A549 (cell line): ENCODE measurements around the gene SBF2. TPM values are rescaled to one million over a fixed set of nuclear protein-coding genes. Genes with fewer than 3 reads are reported as not detected.

Source experiments
- ATAC-seq, 2 experiments: fragments of 200-7000 bp in 1 of 2; fragments of >200 bp in 1 of 2; cut with Nextera tagmentation in 1 of 2; cut with Tn5 transposase in 1 of 2; 3 replicates each; pipeline versions ENCODE4 v1.8.0 to v1.9.1; 2018 to 2020; ENCODE audit warnings: mild to moderate bottlenecking in 1 of 2, moderate library complexity in 1 of 2
- CTCF ChIA-PET: fragments of 300-600 bp; sonication (Branson Sonifier 250); formaldehyde crosslinking; extraction: SDS; loops from one replicate; lab custom pipeline; 2021; ENCODE audit warnings: antibody characterized with exemption, inconsistent platforms; lab: Yijun Ruan, JAX
- POLR2A ChIA-PET: fragments of 350-600 bp; formaldehyde crosslinking; extraction: SDS; loops from one replicate; lab custom pipeline; 2021; ENCODE audit warnings: antibody characterized with exemption, inconsistent platforms; lab: Yijun Ruan, JAX
- DNase-seq, 2 experiments: peaks; one replicate each; pipeline versions ENCODE4 v3.0.0 to v3.0.0-alpha.2; 2011 to 2016; ENCODE audit warnings: low read depth in 1 of 2, low spot score in 1 of 2
- FAIRE-seq: peaks from 2 replicates; lab custom pipeline; 2011; peaks lifted over from hg19 to GRCh38; lab: Jason Lieb, UNC
- H3K27ac ChIP-seq, 2 experiments: fragments of >200 bp; sonication (Bioruptor Twin); formaldehyde crosslinking; 3 replicates each; pipeline ENCODE4 v1.5.1; 2016 to 2017
- H3K4me1 ChIP-seq: fragments of >200 bp; sonication (Bioruptor Twin); formaldehyde crosslinking; 3 replicates; pipeline ENCODE4 v1.6.1; 2016
- H3K4me2 ChIP-seq: fragments of >200 bp; sonication (Bioruptor Twin); formaldehyde crosslinking; 3 replicates; pipeline ENCODE4 v1.6.1; 2016
- H3K4me3 ChIP-seq: fragments of >200 bp; sonication (Bioruptor Twin); formaldehyde crosslinking; 3 replicates; pipeline ENCODE4 v1.5.1; 2016
- H3K9me3 ChIP-seq: fragments of >200 bp; sonication (Bioruptor Twin); formaldehyde crosslinking; 3 replicates; pipeline ENCODE4 v1.6.1; 2016
- BCL3 ChIP-seq: fragments of >200 bp; sonication (Bioruptor Twin); formaldehyde crosslinking; IDR thresholded peaks from 3 replicates; pipeline ENCODE4 v1.6.1; 2016
- CBX8 ChIP-seq: fragments of 200-600 bp; sonication (generic); IDR thresholded peaks from 2 replicates; pipeline ENCODE4 v1.6.1; 2016
- CEBPB ChIP-seq, 2 experiments: fragments of >200 bp in 1 of 2; sonication (Bioruptor Twin) in 1 of 2; formaldehyde crosslinking in 1 of 2; IDR thresholded peaks; 2 replicates each; pipeline ENCODE4 v1.6.1; 2012 to 2016
- CTCF ChIP-seq: fragments of >200 bp; sonication (Bioruptor Twin); formaldehyde crosslinking; IDR thresholded peaks from 3 replicates; pipeline ENCODE4 v1.5.1; 2016
- GATA3 ChIP-seq: IDR thresholded peaks from 2 replicates; pipeline ENCODE4 v1.6.1; 2012; ENCODE audit warnings: borderline replicate concordance
- HOXB5 ChIP-seq: fragments of 250-450 bp; sonication (Bioruptor Pico); IDR thresholded peaks from 2 replicates; pipeline ENCODE4 v1.5.0; 2020; ENCODE audit warnings: mild to moderate bottlenecking, moderate library complexity
- JUN ChIP-seq, 2 experiments: fragments of >200 bp; sonication (Bioruptor Twin); formaldehyde crosslinking; IDR thresholded peaks; 2 replicates in 1 of 2; 3 replicates in 1 of 2; pipeline ENCODE4 v1.6.1; 2016 to 2017
- KDM5A ChIP-seq: fragments of 200-600 bp; sonication (generic); IDR thresholded peaks from 2 replicates; pipeline ENCODE4 v1.6.1; 2016; ENCODE audit warnings: antibody characterized with exemption, mild to moderate bottlenecking
- NFE2L2 ChIP-seq: fragments of 150-350 bp; conservative IDR thresholded peaks from 2 replicates; pipeline ENCODE4 v1.6.1; 2014; ENCODE audit warnings: low read length
- PHF8 ChIP-seq: fragments of 200-600 bp; sonication (generic); IDR thresholded peaks from 2 replicates; pipeline ENCODE4 v1.6.1; 2016; ENCODE audit warnings: low read depth, mild to moderate bottlenecking, antibody characterized with exemption, moderate library complexity, borderline replicate concordance
- RNF2 ChIP-seq: fragments of 200-600 bp; sonication (generic); IDR thresholded peaks from 2 replicates; pipeline ENCODE4 v1.6.1; 2016; ENCODE audit warnings: low read depth, mild to moderate bottlenecking, antibody characterized with exemption, moderate library complexity, borderline replicate concordance
- WGBS: methylation state at CpG from one replicate; pipeline ENCODE4 v1.1.6; 2017; ENCODE audit errors: missing lambda C conversion rate; 5-methylcytosine and 5-hydroxymethylcytosine counted together
- polyA plus RNA-seq, 4 experiments: library from polyadenylated mRNA; depleted of rRNA in 3 of 4; stranded (reverse); fragments of >200 nt; fragmentation: RNase III in 1 of 4; extraction: RNeasy Plus Mini Kit Qiagen cat#74134 plus additional on column Dnase treatment in 1 of 4; gene quantifications; 2 replicates in 3 of 4; 3 replicates in 1 of 4; pipeline ENCODE4 v1.2.3, GENCODE V29; 2011 to 2017
- TF ChIP-seq, protein P1 (sequence below): IDR thresholded peaks from 2 replicates; pipeline ENCODE4 v1.6.1; 2012; ENCODE audit warnings: low read depth, borderline replicate concordance

The SBF2 gene
- polyA plus RNA-seq, 2 of the 4 experiments (the other 2 are of a cell fraction), result 11.1 to 49.6 TPM

DNA sequence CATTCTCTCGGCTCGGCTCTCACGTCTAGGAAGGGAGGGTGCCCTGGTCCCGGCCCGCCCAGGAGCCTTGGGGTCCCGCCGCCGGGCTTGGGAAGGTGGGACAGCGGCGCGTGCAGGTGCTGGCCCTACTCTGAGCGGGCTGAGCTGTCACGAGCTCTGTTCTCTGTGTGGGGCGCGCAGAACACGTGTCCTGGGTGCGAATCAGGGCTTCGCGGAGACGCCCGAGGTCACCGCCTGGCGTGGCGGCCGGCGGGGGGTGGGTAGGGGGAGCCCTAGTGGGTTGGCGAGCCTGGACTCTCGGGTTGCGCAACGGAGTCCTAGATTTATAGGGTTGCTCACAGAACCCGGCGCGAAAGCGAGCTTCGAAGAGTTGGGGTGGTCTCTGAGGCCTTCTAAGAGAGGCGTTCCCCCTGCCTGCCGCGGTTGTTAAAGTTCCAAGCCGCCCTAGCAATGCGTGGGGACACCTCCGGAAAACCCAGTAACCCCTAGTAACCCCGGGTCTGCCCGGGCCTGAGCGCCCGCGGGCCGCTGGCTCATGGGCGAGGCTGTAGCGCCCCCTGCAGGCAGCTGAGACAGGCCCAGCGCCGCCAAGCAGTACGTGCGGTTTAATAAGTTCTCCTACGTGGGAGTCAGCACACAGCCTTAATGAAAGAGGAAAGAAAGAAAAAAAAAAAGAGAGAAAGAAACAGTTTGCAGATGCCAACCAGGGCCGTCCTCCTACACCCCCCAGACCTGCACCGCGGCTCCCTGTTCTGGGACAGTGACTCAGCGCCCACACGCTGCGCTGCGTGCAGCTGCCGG is 13.6 kb upstream of the SBF2 start (continued):
- peak; percentile 99 for TF ChIP-seq CTCF
- TF ChIP-seq, all 56 proteins: peak for 28

GRCh38 chr11:10307022-10307399 is 13.0 kb upstream of the SBF2 start:
- DNase-seq, result no peak
- peak overlapping the region; percentile 92 for H3K4me2 ChIP-seq
- H3K27ac ChIP-seq, result peak overlapping the region; percentile 94
- H3K4me3 ChIP-seq, result peak overlapping the region; percentile 75
- under 1% methylated on average over 9 of the region's 9 CpGs for WGBS
- CTCF ChIA-PET, result interaction anchor here (0.6 to 11.0 kb wide), 31 partner anchors 9 to 558 kb away, joined by 3 to 188 read pairs (median 5); no protein-coding TSS in a partner anchor
- no peak for ATAC-seq
- H3K9me3 ChIP-seq, result no peaks in the 10 kb centered on the region
- POLR2A ChIA-PET, result interaction anchor here (0.7 to 3.7 kb wide), 9 partner anchors 11 to 693 kb away, joined by 3 to 28 read pairs (median 4); no protein-coding TSS in a partner anchor
- peaks cover 32% of the 10 kb centered on the region for H3K4me1 ChIP-seq
- FAIRE-seq, result no peak
- TF ChIP-seq GATA3 (peak; percentile 26; the same call in 1 of the 2 replicates), NFE2L2 (0 out of 2 replicates have a peak, but pooled peaks have one; percentile 24), BCL3 (no peak)

DNA sequence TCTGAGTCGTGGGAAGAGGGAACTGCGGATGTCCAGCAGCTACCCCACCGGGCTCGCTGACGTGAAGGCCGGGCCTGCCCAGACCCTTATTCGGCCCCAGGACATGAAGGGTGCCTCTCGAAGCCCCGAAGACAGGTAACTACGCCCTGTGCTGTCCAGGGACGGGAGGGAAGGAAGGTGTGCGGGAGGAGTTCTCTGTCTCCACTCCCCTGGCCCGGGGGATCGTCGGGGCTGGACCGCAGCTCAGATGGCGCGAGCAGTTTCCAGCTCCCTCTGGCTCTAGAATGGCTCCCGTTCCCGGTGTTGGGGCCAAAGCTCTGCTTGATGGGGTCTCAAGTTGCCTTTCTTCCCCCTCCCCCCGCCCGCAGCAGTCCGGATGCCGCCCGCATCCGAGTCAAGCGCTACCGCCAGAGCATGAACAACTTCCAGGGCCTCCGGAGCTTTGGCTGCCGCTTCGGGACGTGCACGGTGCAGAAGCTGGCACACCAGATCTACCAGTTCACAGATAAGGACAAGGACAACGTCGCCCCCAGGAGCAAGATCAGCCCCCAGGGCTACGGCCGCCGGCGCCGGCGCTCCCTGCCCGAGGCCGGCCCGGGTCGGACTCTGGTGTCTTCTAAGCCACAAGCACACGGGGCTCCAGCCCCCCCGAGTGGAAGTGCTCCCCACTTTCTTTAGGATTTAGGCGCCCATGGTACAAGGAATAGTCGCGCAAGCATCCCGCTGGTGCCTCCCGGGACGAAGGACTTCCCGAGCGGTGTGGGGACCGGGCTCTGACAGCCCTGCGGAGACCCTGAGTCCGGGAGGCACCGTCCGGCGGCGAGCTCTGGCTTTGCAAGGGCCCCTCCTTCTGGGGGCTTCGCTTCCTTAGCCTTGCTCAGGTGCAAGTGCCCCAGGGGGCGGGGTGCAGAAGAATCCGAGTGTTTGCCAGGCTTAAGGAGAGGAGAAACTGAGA is 12.2 kb upstream of the SBF2 start:
- Histone ChIP-seq H3K27ac (peak overlapping the region; percentile 94), H3K4me1 (peaks cover 40% of the 10 kb centered on the region), H3K4me2 (peak overlapping the region; percentile 92), H3K4me3 (peak overlapping the region; percentile 75), H3K9me3 (no peaks in the 10 kb centered on the region)
- POLR2A ChIA-PET, result interaction anchor here (1.0 to 5.0 kb wide), 8 partner anchors 11 to 846 kb away, joined by 3 to 53 read pairs (median 6); partner anchors contain the start of genes WEE1 and ZNF143
- FAIRE-seq (no peak), DNase-seq (peak; percentile 31 to 38), ATAC-seq (no peak)
- CTCF ChIA-PET, result interaction anchor here (0.6 to 11.0 kb wide), 14 partner anchors 9 to 693 kb away, joined by 3 to 188 read pairs (median 12); no protein-coding TSS in a partner anchor
- WGBS, result 2% methylated on average over 35 of the region's 65 CpGs
- TF ChIP-seq CEBPB (IDR thresholded peaks at IDR 0.05) (no peak), RNF2 (0 out of 2 replicates have a peak, but pooled peaks have one; percentile 59), KDM5A (0 out of 2 replicates have a peak, but pooled peaks have one; percentile 21)

- Histone ChIP-seq H3K4me1 (peaks cover 36% of the 10 kb centered on the region), H3K27ac (peak overlapping the region; percentile 94), H3K9me3 (no peaks in the 10 kb centered on the region), H3K4me3 (peak overlapping the region; percentile 75), H3K4me2 (peak overlapping the region; percentile 92)
- TF ChIP-seq CBX8, result no peak
- TF ChIP-seq, protein P1, sequence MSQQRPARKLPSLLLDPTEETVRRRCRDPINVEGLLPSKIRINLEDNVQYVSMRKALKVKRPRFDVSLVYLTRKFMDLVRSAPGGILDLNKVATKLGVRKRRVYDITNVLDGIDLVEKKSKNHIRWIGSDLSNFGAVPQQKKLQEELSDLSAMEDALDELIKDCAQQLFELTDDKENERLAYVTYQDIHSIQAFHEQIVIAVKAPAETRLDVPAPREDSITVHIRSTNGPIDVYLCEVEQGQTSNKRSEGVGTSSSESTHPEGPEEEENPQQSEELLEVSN, result 0 out of 2 replicates have a peak, but pooled peaks have one; percentile 42
- TF ChIP-seq JUN (IDR thresholded peaks at IDR 0.05), result peak in 1 of 2 experiments; percentile 12; a peak in 3 of 5 replicates
- 0 out of 4 replicates have a peak, but pooled peaks of 1 of the 2 experiments have one; percentile 25 for TF ChIP-seq CEBPB (IDR thresholded peaks at IDR 0.05)
- peak; percentile 81 for TF ChIP-seq PHF8
- TF ChIP-seq KDM5A, result no peak
- 0 out of 2 replicates have a peak, but pooled peaks have one; percentile 3 for TF ChIP-seq HOXB5 (CRISPR knock-in tag)
- FAIRE-seq, result no peak
- 0% methylated on average over 12 of the region's 51 CpGs for WGBS
- peak in 1 of 2 experiments; percentile 52 for DNase-seq
- CTCF ChIA-PET, result interaction anchor here (0.5 to 11.0 kb wide), 21 partner anchors 9 to 692 kb away, joined by 3 to 188 read pairs (median 5); no protein-coding TSS in a partner anchor
- POLR2A ChIA-PET, result interaction anchor here (0.6 to 5.0 kb wide), 33 partner anchors 10 to 1357 kb away, joined by 3 to 53 read pairs (median 4); partner anchors contain the start of genes WEE1 and ZNF143
- ATAC-seq, result peak; percentile 6 to 7
Measured at GRCh38 chr11:10305262-10305963, 11.4 kb upstream of the SBF2 start.
